NCI-H2107 (cell line): Measurements from ENCODE around the gene ATP9B.
"Not testable (repeated sequence)": the region's sequence is repeated elsewhere in the genome, so short reads cannot be mapped to it uniquely, and the experiment has no call there.

Experiments
- DNase-seq: peaks from one replicate; lab custom pipeline; 2025; lab: John Stamatoyannopoulos, UW

The ATP9B gene

GRCh38 chr18:79071037-79071436 is 1.8 kb downstream of the ATP9B start:
- no peak for DNase-seq

- DNase-seq: no peak
These were observed 2.5 kb downstream of the ATP9B start for GRCh38 chr18:79071503-79072210.

GRCh38 chr18:79072655-79073054 is 3.5 kb downstream of the ATP9B start:
- DNase-seq: not testable (repeated sequence)

GRCh38 chr18:79077181-79077580 is 8.0 kb downstream of the ATP9B start:
- DNase-seq: no peak

GRCh38 chr18:79078791-79079190 is 9.6 kb downstream of the ATP9B start:
- DNase-seq: not testable (repeated sequence)

- DNase-seq: no peak
These were observed 23.7 kb downstream of the ATP9B start for GRCh38 chr18:79092874-79093273.

- no peak for DNase-seq
These were observed 24.8 kb downstream of the ATP9B start for GRCh38 chr18:79093986-79094385.

GRCh38 chr18:79095216-79095615 is 26.0 kb downstream of the ATP9B start:
- DNase-seq: no peak

GRCh38 chr18:79100944-79101343 is 31.8 kb downstream of the ATP9B start:
- no peak for DNase-seq

- DNase-seq: no peak
These were observed 33.7 kb downstream of the ATP9B start for GRCh38 chr18:79102886-79103285.

GRCh38 chr18:79104137-79104536 is 34.9 kb downstream of the ATP9B start:
- no peak for DNase-seq

- DNase-seq: no peak
These were observed 36.3 kb downstream of the ATP9B start for GRCh38 chr18:79105455-79105854.

- no peak for DNase-seq
These were observed 36.9 kb downstream of the ATP9B start for GRCh38 chr18:79106084-79106483.

- no peak for DNase-seq
These were observed 38.7 kb downstream of the ATP9B start for GRCh38 chr18:79107886-79108285.

GRCh38 chr18:79108549-79109215 is 39.5 kb downstream of the ATP9B start:
- no peak for DNase-seq

GRCh38 chr18:79111483-79111882 is 42.3 kb downstream of the ATP9B start:
- DNase-seq: no peak

- no peak for DNase-seq
These were observed 48.2 kb downstream of the ATP9B start for GRCh38 chr18:79117385-79117784.

- no peak for DNase-seq
These were observed 48.6 kb downstream of the ATP9B start for GRCh38 chr18:79117788-79118187.

GRCh38 chr18:79118797-79119196 is 49.6 kb downstream of the ATP9B start:
- DNase-seq: no peak

- no peak for DNase-seq
These were observed 52.7 kb downstream of the ATP9B start for GRCh38 chr18:79121746-79122474.

- DNase-seq: no peak
These were observed 54.8 kb downstream of the ATP9B start for GRCh38 chr18:79123948-79124347.

GRCh38 chr18:79129120-79129519 is 59.9 kb downstream of the ATP9B start:
- no peak for DNase-seq

GRCh38 chr18:79133724-79134123 is 64.5 kb downstream of the ATP9B start:
- no peak for DNase-seq
